ENCODE measurements around the gene RNGTT. TPM values are rescaled to one million over a fixed set of nuclear protein-coding genes. Genes with fewer than 3 reads are reported as not detected.

Gene RNGTT
- total RNA-seq, 1 donor from 2014 or later: 23.3 TPM

GRCh38 chr6:88623531-88623930, 339.9 kb downstream of the RNGTT start:
- TF ChIP-seq CTCF (conservative IDR thresholded peaks at IDR 0.05): no peak
- no peaks in the 10 kb centered on the region for H3K36me3 Mint-ChIP-seq (ENCODE audit: low read depth)
- no peaks in the 10 kb centered on the region for H3K4me1 Mint-ChIP-seq
- H3K27me3 Mint-ChIP-seq (ENCODE audit: low read depth): no peaks in the 10 kb centered on the region
- DNase-seq (ENCODE audit: low read depth, low spot score): no peak
- H3K27ac Mint-ChIP-seq (ENCODE audit: unreplicated experiment): no peak overlapping the region
- H3K4me3 Mint-ChIP-seq: no peak overlapping the region
- peaks cover 5% of the 10 kb centered on the region for H3K9me3 Mint-ChIP-seq

GRCh38 chr6:88619951-88620350, 343.5 kb downstream of the RNGTT start:
- peaks cover 5% of the 10 kb centered on the region for H3K36me3 Mint-ChIP-seq (ENCODE audit: low read depth)
- DNase-seq (ENCODE audit: low read depth, low spot score): no peak
- no peak for TF ChIP-seq CTCF (conservative IDR thresholded peaks at IDR 0.05)
- H3K9me3 Mint-ChIP-seq: peaks cover 5% of the 10 kb centered on the region
- no peak overlapping the region for H3K27ac Mint-ChIP-seq (ENCODE audit: unreplicated experiment)
- no peak overlapping the region for H3K4me3 Mint-ChIP-seq
- no peaks in the 10 kb centered on the region for H3K4me1 Mint-ChIP-seq
- no peaks in the 10 kb centered on the region for H3K27me3 Mint-ChIP-seq (ENCODE audit: low read depth)

GRCh38 chr6:88616380-88616779, 347.0 kb downstream of the RNGTT start:
- no peak for DNase-seq (ENCODE audit: low read depth, low spot score)
- H3K36me3 Mint-ChIP-seq (ENCODE audit: low read depth): peaks cover 14% of the 10 kb centered on the region
- H3K4me3 Mint-ChIP-seq: no peak overlapping the region
- no peaks in the 10 kb centered on the region for H3K9me3 Mint-ChIP-seq
- H3K27ac Mint-ChIP-seq (ENCODE audit: unreplicated experiment): no peak overlapping the region
- no peaks in the 10 kb centered on the region for H3K27me3 Mint-ChIP-seq (ENCODE audit: low read depth)
- H3K4me1 Mint-ChIP-seq: no peaks in the 10 kb centered on the region
- no peak for TF ChIP-seq CTCF (conservative IDR thresholded peaks at IDR 0.05)

DNA sequence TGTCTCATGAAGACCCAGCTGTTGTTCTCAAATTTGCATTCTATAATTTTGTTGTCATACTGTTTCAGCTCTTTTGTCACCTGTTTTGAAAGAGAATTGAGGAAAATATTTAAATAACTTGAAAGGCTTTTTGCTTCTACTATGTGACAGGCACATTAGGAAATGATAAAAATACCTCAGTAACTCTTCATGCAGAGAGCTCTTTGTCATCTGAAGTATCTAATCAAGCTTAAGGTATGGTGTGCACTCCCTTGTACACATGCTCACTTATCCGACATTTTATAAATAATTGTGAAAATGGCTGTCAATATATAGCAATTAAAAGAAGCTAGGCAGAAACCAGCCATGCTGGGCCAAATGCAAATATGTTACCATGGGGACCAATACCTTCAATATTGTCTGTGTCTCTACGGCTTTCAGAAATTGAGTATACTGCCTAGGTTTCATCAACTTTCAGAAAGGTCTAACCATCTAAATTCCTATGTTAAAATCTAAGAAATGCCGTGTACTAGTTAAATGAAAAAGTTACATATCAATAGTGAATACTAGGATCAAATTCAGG, 349.0 kb downstream of the RNGTT start:
- Mint-ChIP-seq H3K27ac (ENCODE audit: unreplicated experiment) (no peak overlapping the region), H3K9me3 (no peaks in the 10 kb centered on the region), H3K4me3 (no peak overlapping the region), H3K36me3 (ENCODE audit: low read depth) (peaks cover 14% of the 10 kb centered on the region), H3K27me3 (ENCODE audit: low read depth) (no peaks in the 10 kb centered on the region), H3K4me1 (no peaks in the 10 kb centered on the region)
- DNase-seq (ENCODE audit: low read depth, low spot score): no peak
- no peak for TF ChIP-seq CTCF (conservative IDR thresholded peaks at IDR 0.05)

DNA sequence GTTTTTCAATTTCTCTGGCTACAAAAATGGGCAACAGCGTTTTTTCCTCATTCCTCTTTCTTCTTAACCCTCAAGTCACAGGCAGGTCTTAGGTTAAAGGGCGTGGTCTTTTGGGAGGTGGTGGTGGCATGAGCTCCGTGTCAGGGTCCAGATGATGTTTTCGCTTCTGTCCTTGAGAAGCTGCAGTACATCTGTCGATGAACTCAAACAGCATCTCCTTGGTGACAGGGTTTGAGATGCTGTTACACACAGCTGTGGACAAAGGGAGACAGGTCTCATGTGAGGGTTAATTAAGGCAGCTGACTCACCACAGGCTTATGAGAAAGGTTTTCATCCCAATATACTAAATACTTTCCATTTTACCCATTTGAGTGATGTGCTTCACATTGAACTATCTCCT, 350.8 kb downstream of the RNGTT start:
- no peak for DNase-seq (ENCODE audit: low read depth, low spot score)
- Mint-ChIP-seq H3K27ac (ENCODE audit: unreplicated experiment) (peak overlapping the region; percentile 73), H3K4me3 (no peak overlapping the region), H3K36me3 (ENCODE audit: low read depth) (peaks cover 19% of the 10 kb centered on the region), H3K27me3 (ENCODE audit: low read depth) (no peaks in the 10 kb centered on the region), H3K4me1 (no peaks in the 10 kb centered on the region), H3K9me3 (no peaks in the 10 kb centered on the region)
- TF ChIP-seq CTCF (conservative IDR thresholded peaks at IDR 0.05): no peak

Data from neural crest cell (in vitro differentiated cells).